Colonic mucosa (tissue), 4 donors: ENCODE measurements around the gene NRG3. TPM values are rescaled to one million over a fixed set of nuclear protein-coding genes. Genes with fewer than 3 reads are reported as not detected.

Experiments used
- DNase-seq: peaks from one replicate; pipeline ENCODE4 v3.0.0-alpha.2; 2020
- H3K27ac ChIP-seq: fragments of 200-600 bp; one replicate; pipeline ENCODE4 v1.8.0; 2021
- H3K27me3 ChIP-seq: fragments of 200-600 bp; one replicate; pipeline ENCODE4 v1.8.0; 2021
- H3K36me3 ChIP-seq: fragments of 200-600 bp; one replicate; pipeline ENCODE4 v1.8.0; 2021
- H3K4me1 ChIP-seq: fragments of 200-600 bp; one replicate; pipeline ENCODE4 v1.8.0; 2021; ENCODE audit warnings: mild to moderate bottlenecking
- H3K4me3 ChIP-seq: fragments of 200-600 bp; one replicate; pipeline ENCODE4 v1.8.0; 2021
- H3K9ac ChIP-seq, 2 donors: one replicate each; pipeline ENCODE4 v1.7.0; 2013; ENCODE audit warnings: control low read depth in 2 of 2, low read depth in 2 of 2, low read length in 2 of 2
- H3K9me3 ChIP-seq: fragments of 200-600 bp; one replicate; pipeline ENCODE4 v1.8.0; 2021
- intact Hi-C: fragments of 100-400 bp; cut with DNase I; formaldehyde crosslinking; loops from one replicate; pipeline ENCODE4 v1.14.1; 2022
- total RNA-seq, 2 donors: library from RNA; stranded (reverse); fragmentation: NEBNext Ultra II Directional in 1 of 2; extraction: Animal tissue kit (Norgen Biotek cat#: 25700) in 1 of 2; gene quantifications; one replicate each; pipeline ENCODE4 v1.2.1, GENCODE V29; 2021
- TF ChIP-seq, protein P1 (sequence below): fragments of 200-600 bp; IDR thresholded peaks from one replicate; pipeline ENCODE4 v1.8.0; 2022; ENCODE audit warnings: antibody characterized with exemption, mild to moderate bottlenecking
- donor health status: healthy.
- donor health status: DM: no; HTN: no; CAD: no.
- donor health status: DM: no; HTN: no; CAD: no.

NRG3 gene
- total RNA-seq, 2 donors from 2014 or later, result 0.24 TPM; not detected in 1

DNA sequence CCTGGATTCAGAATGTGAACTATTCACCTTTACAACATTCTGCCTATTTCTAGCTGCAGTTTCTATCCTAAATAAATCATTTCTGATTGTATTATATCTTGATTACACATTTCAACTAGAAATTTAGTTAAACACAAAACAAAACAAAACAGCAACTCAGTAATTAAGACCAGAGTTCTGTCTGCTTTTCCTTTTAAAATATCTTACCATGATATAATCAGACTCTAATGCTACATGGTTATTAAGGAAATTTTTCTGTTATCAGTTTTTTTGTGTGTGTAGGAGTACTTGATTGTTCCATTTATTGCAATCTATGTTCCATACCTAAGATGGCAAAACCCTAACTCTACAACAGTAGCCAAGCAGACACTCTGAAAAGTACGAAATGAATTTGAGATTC, 663.3 kb downstream of the NRG3 start:
- DNase-seq, result no peak
- Histone ChIP-seq H3K4me1 (no peaks in the 10 kb centered on the region), H3K9ac (no peak overlapping the region), H3K36me3 (no peaks in the 10 kb centered on the region), H3K27me3 (no peaks in the 10 kb centered on the region), H3K4me3 (no peak overlapping the region), H3K9me3 (no peaks in the 10 kb centered on the region), H3K27ac (no peak overlapping the region)
- intact Hi-C loops, result no loop called here
- TF ChIP-seq, protein P1, sequence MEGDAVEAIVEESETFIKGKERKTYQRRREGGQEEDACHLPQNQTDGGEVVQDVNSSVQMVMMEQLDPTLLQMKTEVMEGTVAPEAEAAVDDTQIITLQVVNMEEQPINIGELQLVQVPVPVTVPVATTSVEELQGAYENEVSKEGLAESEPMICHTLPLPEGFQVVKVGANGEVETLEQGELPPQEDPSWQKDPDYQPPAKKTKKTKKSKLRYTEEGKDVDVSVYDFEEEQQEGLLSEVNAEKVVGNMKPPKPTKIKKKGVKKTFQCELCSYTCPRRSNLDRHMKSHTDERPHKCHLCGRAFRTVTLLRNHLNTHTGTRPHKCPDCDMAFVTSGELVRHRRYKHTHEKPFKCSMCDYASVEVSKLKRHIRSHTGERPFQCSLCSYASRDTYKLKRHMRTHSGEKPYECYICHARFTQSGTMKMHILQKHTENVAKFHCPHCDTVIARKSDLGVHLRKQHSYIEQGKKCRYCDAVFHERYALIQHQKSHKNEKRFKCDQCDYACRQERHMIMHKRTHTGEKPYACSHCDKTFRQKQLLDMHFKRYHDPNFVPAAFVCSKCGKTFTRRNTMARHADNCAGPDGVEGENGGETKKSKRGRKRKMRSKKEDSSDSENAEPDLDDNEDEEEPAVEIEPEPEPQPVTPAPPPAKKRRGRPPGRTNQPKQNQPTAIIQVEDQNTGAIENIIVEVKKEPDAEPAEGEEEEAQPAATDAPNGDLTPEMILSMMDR, result no peak

DNA sequence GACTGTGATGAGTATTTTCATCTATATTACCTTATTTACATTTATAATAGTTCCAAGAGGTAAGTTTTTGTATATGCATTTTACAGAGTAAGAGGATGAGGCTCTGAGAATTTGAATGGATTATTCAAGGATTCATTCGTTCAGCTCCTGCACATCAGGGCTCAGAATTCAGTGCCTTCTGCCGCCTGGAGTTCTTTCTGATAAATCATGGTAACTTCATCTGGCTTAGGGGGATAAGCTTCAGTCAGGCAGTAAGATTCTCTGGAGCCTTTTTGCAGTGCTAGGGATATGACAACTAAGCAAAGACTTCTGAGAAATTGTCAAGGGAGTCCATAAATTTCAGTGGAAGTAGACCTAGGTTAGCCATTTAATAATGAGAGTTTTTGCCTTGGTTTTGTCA, 668.6 kb downstream of the NRG3 start:
- Histone ChIP-seq H3K4me1 (no peaks in the 10 kb centered on the region), H3K9me3 (no peaks in the 10 kb centered on the region), H3K36me3 (no peaks in the 10 kb centered on the region), H3K27me3 (no peaks in the 10 kb centered on the region), H3K9ac (no peak overlapping the region), H3K27ac (no peak overlapping the region), H3K4me3 (no peak overlapping the region)
- intact Hi-C loops, result no loop called here
- no peak for DNase-seq
- TF ChIP-seq, protein P1, result no peak

DNA sequence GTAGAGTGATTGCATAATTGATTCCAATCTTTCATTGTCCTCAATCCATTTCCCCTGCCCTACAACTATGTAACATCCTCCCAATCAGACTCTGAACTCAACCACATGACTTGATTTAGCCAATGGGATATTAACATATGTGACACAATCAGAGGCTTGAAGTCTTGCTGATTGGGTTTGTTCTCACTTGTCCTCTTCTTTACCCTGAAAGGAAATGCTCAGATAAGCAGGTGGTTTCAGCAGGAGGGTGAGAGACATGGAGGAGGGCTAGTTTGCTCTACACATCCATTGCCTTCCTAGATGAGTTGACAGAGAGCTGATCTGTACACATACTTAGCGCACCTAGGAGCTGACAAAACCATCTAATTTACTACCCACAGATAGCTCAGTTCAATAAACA, 669.4 kb downstream of the NRG3 start:
- H3K27me3 ChIP-seq, result no peaks in the 10 kb centered on the region
- intact Hi-C loops, result no loop called here
- H3K36me3 ChIP-seq, result no peaks in the 10 kb centered on the region
- no peaks in the 10 kb centered on the region for H3K9me3 ChIP-seq
- no peak for DNase-seq
- H3K9ac ChIP-seq, result no peak overlapping the region
- H3K27ac ChIP-seq, result no peak overlapping the region
- H3K4me3 ChIP-seq, result no peak overlapping the region
- TF ChIP-seq, protein P1, result no peak
- H3K4me1 ChIP-seq, result no peaks in the 10 kb centered on the region

DNA sequence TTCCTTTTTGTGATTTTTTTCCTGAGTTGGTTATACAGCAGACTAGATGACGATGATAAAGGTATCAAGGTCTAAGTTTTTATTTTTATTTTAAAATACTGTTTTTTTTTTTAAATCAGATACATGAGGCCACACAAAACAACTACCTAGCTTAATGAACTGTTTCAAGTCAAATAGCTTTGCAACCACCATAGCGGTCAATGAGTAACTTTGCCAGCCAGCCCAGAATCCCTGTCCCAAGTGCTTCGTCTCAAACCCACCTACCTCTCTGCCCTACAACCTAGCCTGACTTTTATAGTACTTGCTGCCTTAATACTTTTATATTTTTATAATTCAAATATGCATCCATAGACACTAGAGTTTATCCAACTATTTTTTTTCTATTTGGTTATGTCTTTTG, 676.5 kb downstream of the NRG3 start:
- TF ChIP-seq, protein P1, result no peak
- Histone ChIP-seq H3K36me3 (no peaks in the 10 kb centered on the region), H3K4me3 (no peak overlapping the region), H3K27ac (no peak overlapping the region), H3K9me3 (no peaks in the 10 kb centered on the region), H3K9ac (no peak overlapping the region), H3K27me3 (no peaks in the 10 kb centered on the region), H3K4me1 (no peaks in the 10 kb centered on the region)
- intact Hi-C loops, result no loop called here
- no peak for DNase-seq

DNA sequence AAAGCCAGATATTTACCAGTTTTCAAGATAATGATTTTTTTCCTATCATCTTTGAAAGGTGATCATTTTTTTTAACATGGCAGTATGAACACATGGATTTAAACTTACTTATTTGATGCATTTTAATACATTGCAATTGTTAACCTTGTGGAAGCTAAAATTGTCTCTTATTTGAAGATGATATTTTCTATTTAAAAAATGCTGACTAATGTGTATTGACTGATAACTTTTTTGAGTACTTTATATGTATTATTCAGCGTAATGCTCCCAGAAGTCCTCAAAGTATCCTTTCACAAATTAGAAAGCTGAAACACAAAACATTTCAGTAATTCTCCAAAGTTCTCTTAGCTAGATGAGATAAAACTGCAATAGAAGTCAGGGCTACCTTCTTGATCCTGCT, 677.3 kb downstream of the NRG3 start:
- Histone ChIP-seq H3K27ac (no peak overlapping the region), H3K4me1 (no peaks in the 10 kb centered on the region), H3K36me3 (no peaks in the 10 kb centered on the region), H3K4me3 (no peak overlapping the region), H3K9ac (no peak overlapping the region), H3K9me3 (no peaks in the 10 kb centered on the region), H3K27me3 (no peaks in the 10 kb centered on the region)
- intact Hi-C loops, result no loop called here
- TF ChIP-seq, protein P1, result no peak
- DNase-seq, result no peak

DNA sequence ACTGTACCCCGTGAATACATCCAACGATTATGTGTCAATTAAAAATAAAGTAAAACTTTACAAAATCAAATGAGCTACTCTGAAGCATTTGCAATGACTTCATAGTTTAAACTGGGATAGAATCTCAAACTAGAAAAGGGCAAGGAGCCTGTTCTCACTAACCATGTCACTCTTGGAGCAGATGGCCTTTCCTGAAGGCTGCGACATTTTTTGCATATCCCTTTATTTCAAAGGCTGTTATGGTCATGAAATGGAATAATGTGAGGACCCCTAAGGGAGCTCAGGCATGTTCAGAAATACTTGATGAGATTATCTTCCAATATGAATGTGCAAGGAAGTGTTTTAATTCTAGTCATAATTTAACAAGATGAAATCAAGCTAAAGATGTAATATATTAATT, 679.4 kb downstream of the NRG3 start:
- H3K9ac ChIP-seq, result no peak overlapping the region
- no peak overlapping the region for H3K4me3 ChIP-seq
- no peaks in the 10 kb centered on the region for H3K27me3 ChIP-seq
- TF ChIP-seq, protein P1, result no peak
- no peaks in the 10 kb centered on the region for H3K9me3 ChIP-seq
- DNase-seq, result no peak
- no peak overlapping the region for H3K27ac ChIP-seq
- H3K4me1 ChIP-seq, result no peaks in the 10 kb centered on the region
- intact Hi-C loops, result no loop called here
- no peaks in the 10 kb centered on the region for H3K36me3 ChIP-seq
